Forelimb muscle (tissue), 1 donor: ENCODE data around the gene ADAMTS2. TPM values are rescaled to one million over a fixed set of nuclear protein-coding genes. Genes with fewer than 3 reads are reported as not detected.
"Not testable (repeated sequence)": the region's sequence is repeated elsewhere in the genome, so short reads cannot be mapped to it uniquely, and the experiment has no call there.

Source experiments
- DNase-seq: peaks from one replicate; pipeline ENCODE4 v3.0.0-alpha.2; 2013; ENCODE audit warnings: low read depth
- polyA plus RNA-seq: library from polyadenylated mRNA; unstranded; fragments of 120-200 nt; gene quantifications from one replicate; pipeline ENCODE4 v1.2.1, GENCODE V29; 2013; ENCODE audit not compliant: insufficient read length

The ADAMTS2 gene
- polyA plus RNA-seq, 1 donor = 33.0 TPM

GRCh38 chr5:179111267-179112207 is 233.7 kb downstream of the ADAMTS2 start:
- no peak for DNase-seq

- no peak for DNase-seq
These were observed 234.7 kb downstream of the ADAMTS2 start for GRCh38 chr5:179110528-179110927.

GRCh38 chr5:179101282-179101681 is 244.0 kb downstream of the ADAMTS2 start:
- not testable (repeated sequence) for DNase-seq

GRCh38 chr5:179089502-179089901 is 255.8 kb downstream of the ADAMTS2 start:
- DNase-seq = no peak

- no peak for DNase-seq
These were observed 264.5 kb downstream of the ADAMTS2 start for GRCh38 chr5:179080724-179081123.

GRCh38 chr5:179079165-179079987 is 265.9 kb downstream of the ADAMTS2 start:
- DNase-seq = no peak

- DNase-seq = no peak
These were observed 279.6 kb downstream of the ADAMTS2 start for GRCh38 chr5:179065703-179066102.

GRCh38 chr5:179061025-179061424 is 284.2 kb downstream of the ADAMTS2 start:
- DNase-seq = no peak

Other genes with a start within 250 kb of the ADAMTS2 start
- 35.9 TPM for gene RUFY1, start 205.1 kb upstream of the ADAMTS2 start, polyA plus RNA-seq